WTC11 (cell line): ENCODE measurements around the gene COQ2. TPM values are rescaled to one million over a fixed set of nuclear protein-coding genes. Genes with fewer than 3 reads are reported as not detected.

Experiments used
- ATAC-seq: fragments of 200-7000 bp; cut with Tn5 transposase; 2 replicates; pipeline ENCODE4 v1.10.0; 2021; ENCODE audit warnings: mild to moderate bottlenecking, moderate library complexity
- CTCF ChIA-PET: fragments of 300-600 bp; sonication (Branson Sonifier 250); formaldehyde crosslinking; loops from one replicate; lab custom pipeline; 2021; ENCODE audit warnings: antibody characterized with exemption; lab: Charles Lee
- POLR2A ChIA-PET: fragments of 350-600 bp; sonication (Branson Sonifier 250); formaldehyde crosslinking; loops from one replicate; lab custom pipeline; 2021; ENCODE audit warnings: antibody characterized with exemption; lab: Charles Lee
- DNase-seq: peaks from one replicate; pipeline ENCODE4 v3.0.0; 2021; ENCODE audit warnings: low spot score
- H3K27ac Mint-ChIP-seq: 2 replicates; pipeline ENCODE4 v1.8.0; 2021; ENCODE audit warnings: mixed read lengths
- H3K27me3 Mint-ChIP-seq: 2 replicates; pipeline ENCODE4 v1.8.0; 2021; ENCODE audit warnings: low read depth, mild to moderate bottlenecking, moderate library complexity, mixed read lengths
- H3K36me3 Mint-ChIP-seq: 2 replicates; pipeline ENCODE4 v1.8.0; 2021; ENCODE audit warnings: mixed read lengths
- H3K4me1 Mint-ChIP-seq: 2 replicates; pipeline ENCODE4 v1.8.0; 2022; ENCODE audit warnings: mixed read lengths
- H3K4me3 Mint-ChIP-seq: 2 replicates; pipeline ENCODE4 v1.8.0; 2021; ENCODE audit warnings: mild to moderate bottlenecking, moderate library complexity, mixed read lengths
- H3K9me3 Mint-ChIP-seq: 2 replicates; pipeline ENCODE4 v1.8.0; 2021; ENCODE audit warnings: mixed read lengths
- ATF1 ChIP-seq: sonication (generic); formaldehyde crosslinking; IDR thresholded peaks from 2 replicates; pipeline ENCODE4 v1.8.1; 2023; ENCODE audit warnings: mild to moderate bottlenecking, moderate library complexity, missing genetic modification reagents
- ATF2 ChIP-seq: sonication (generic); formaldehyde crosslinking; IDR thresholded peaks from 2 replicates; pipeline ENCODE4 v1.8.1; 2022; ENCODE audit warnings: low read depth, missing genetic modification reagents, borderline replicate concordance
- CREB1 ChIP-seq: sonication (generic); formaldehyde crosslinking; IDR thresholded peaks from 2 replicates; pipeline ENCODE4 v1.8.0; 2023; ENCODE audit warnings: mild to moderate bottlenecking, missing genetic modification reagents
- CREM ChIP-seq: sonication (generic); formaldehyde crosslinking; IDR thresholded peaks from 2 replicates; pipeline ENCODE4 v1.8.1; 2022; ENCODE audit warnings: mild to moderate bottlenecking, missing genetic modification reagents, moderate library complexity
- E2F1 ChIP-seq: sonication (generic); formaldehyde crosslinking; IDR thresholded peaks from 2 replicates; pipeline ENCODE4 v1.8.0; 2022; ENCODE audit warnings: mild to moderate bottlenecking, missing genetic modification reagents
- GRHL2 ChIP-seq: fragments of 250-450 bp; sonication (Bioruptor Pico); IDR thresholded peaks from 2 replicates; pipeline ENCODE4 v1.8.0; 2022; ENCODE audit warnings: mild to moderate bottlenecking, moderate library complexity; ENCODE audit not compliant: insufficient replicate concordance, severe bottlenecking
- GTF2I ChIP-seq: fragments of 250-450 bp; sonication (Bioruptor Pico); conservative IDR thresholded peaks from 2 replicates; pipeline ENCODE4 v1.4.0; 2021; ENCODE audit warnings: mild to moderate bottlenecking
- MXD4 ChIP-seq: fragments of 250-450 bp; sonication (Bioruptor Pico); IDR thresholded peaks from 2 replicates; pipeline ENCODE4 v1.8.0; 2021; ENCODE audit warnings: mild to moderate bottlenecking, moderate library complexity, borderline replicate concordance
- SP1 ChIP-seq: sonication (generic); formaldehyde crosslinking; conservative IDR thresholded peaks from 2 replicates; pipeline ENCODE4 v1.8.1; 2022; ENCODE audit warnings: missing genetic modification reagents
- TP53 ChIP-seq: sonication (generic); formaldehyde crosslinking; IDR thresholded peaks from 2 replicates; pipeline ENCODE4 v1.8.1; 2023; ENCODE audit warnings: mild to moderate bottlenecking, missing genetic modification reagents
- USF2 ChIP-seq: sonication (generic); formaldehyde crosslinking; IDR thresholded peaks from 2 replicates; pipeline ENCODE4 v1.8.1; 2023; ENCODE audit warnings: mild to moderate bottlenecking, missing genetic modification reagents, moderate library complexity
- ZNF396 ChIP-seq: fragments of 250-450 bp; sonication (Bioruptor Pico); IDR thresholded peaks from 2 replicates; pipeline ENCODE4 v1.8.0; 2021; ENCODE audit warnings: mild to moderate bottlenecking, moderate library complexity, borderline replicate concordance
- ZNF671 ChIP-seq: fragments of 250-450 bp; sonication (Bioruptor Pico); IDR thresholded peaks from 2 replicates; pipeline ENCODE4 v1.8.0; 2021; ENCODE audit warnings: mild to moderate bottlenecking
- total RNA-seq: library from RNA; stranded (reverse); gene quantifications from 3 replicates; pipeline ENCODE4 v1.2.3, GENCODE V29; 2021
- TF ChIP-seq, protein P1 (sequence below): fragments of 250-450 bp; sonication (Bioruptor Pico); IDR thresholded peaks from 2 replicates; pipeline ENCODE4 v1.9.0; 2021; ENCODE audit warnings: mild to moderate bottlenecking
- TF ChIP-seq, protein P2 (sequence below): sonication (generic); formaldehyde crosslinking; IDR thresholded peaks from 2 replicates; pipeline ENCODE4 v1.8.1; 2023; ENCODE audit warnings: mild to moderate bottlenecking, moderate library complexity, missing genetic modification reagents
- TF ChIP-seq, protein P3 (sequence below): sonication (generic); formaldehyde crosslinking; IDR thresholded peaks from 2 replicates; pipeline ENCODE4 v1.8.1; 2023; ENCODE audit warnings: mild to moderate bottlenecking, missing genetic modification reagents, borderline replicate concordance

Gene COQ2
- total RNA-seq, 1 experiment from 2014 or later: 21.6 TPM

- ChIA-PET CTCF (interaction anchor here (1.3 kb wide), 1 partner anchor 42 kb away, joined by 3 read pairs; no protein-coding TSS in a partner anchor), POLR2A (no interaction called here)
- Mint-ChIP-seq H3K4me1 (peaks cover 11% of the 10 kb centered on the region), H3K27me3 (peaks cover 2% of the 10 kb centered on the region; the same call in 1 of the 2 replicates), H3K4me3 (no peak overlapping the region), H3K27ac (no peak overlapping the region), H3K9me3 (peaks cover 7% of the 10 kb centered on the region; the same call in 1 of the 2 replicates), H3K36me3 (no peaks in the 10 kb centered on the region)
- no peak for TF ChIP-seq ATF2
- TF ChIP-seq GTF2I (CRISPR knock-in tag): no peak
- no peak for TF ChIP-seq ATF1
- TF ChIP-seq CREM: no peak
- TF ChIP-seq SP1 (CRISPR knock-in tag): no peak
- ATAC-seq: no peak
- DNase-seq: no peak
Observed at GRCh38 chr4:83240379-83240875, 44.2 kb downstream of the COQ2 start.

DNA sequence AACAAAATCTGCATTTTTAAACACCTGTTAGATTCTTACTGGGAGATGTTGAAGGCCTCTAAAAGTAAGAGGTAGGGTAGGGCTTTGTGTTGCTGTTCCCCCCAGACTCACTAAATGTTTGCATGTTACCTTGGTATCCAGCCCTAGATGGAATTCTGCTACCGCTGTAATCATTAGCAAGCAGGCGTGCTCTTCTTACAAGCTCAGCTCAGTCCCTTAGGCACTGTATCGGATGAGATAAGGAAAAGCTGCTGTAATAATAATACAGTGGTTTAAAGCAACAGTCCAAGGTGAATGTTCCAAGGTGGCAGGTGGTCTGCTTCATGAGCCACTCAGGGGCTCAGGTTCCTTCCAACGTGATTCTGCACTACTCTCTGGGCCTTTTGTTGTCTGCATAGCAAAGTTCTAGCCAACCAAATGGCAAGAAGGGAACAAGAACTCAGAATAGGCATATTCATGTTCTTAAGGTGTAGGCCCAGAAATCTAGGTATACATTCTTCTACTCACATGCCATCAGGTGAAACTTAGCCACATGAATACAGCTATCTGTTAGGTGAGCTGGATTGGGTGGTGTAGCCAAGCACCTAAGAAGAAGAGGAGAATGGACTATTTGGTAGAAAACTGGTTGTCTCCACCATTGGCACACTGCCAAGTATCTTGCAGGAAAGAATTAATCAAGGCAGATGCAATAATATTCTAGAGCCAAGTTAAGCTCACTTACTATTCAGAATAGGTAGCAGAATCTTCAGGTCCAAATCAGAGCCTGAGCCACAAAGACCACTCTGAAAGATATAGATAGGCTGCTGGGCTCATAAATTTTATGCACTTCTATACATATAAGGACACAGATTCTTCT lies 46.0 kb downstream of the COQ2 start:
- H3K9me3 Mint-ChIP-seq: no peaks in the 10 kb centered on the region
- H3K27me3 Mint-ChIP-seq: no peaks in the 10 kb centered on the region
- ATAC-seq: no peak
- ChIA-PET CTCF (interaction anchor here (1.2 to 2.0 kb wide), 3 partner anchors 22 to 128 kb away, joined by 3 to 5 read pairs (median 3); no protein-coding TSS in a partner anchor), POLR2A (no interaction called here)
- H3K36me3 Mint-ChIP-seq: no peaks in the 10 kb centered on the region
- H3K4me1 Mint-ChIP-seq: peaks cover 12% of the 10 kb centered on the region
- H3K27ac Mint-ChIP-seq: no peak overlapping the region
- no peak overlapping the region for H3K4me3 Mint-ChIP-seq
- DNase-seq: no peak
- TF ChIP-seq, protein P1, sequence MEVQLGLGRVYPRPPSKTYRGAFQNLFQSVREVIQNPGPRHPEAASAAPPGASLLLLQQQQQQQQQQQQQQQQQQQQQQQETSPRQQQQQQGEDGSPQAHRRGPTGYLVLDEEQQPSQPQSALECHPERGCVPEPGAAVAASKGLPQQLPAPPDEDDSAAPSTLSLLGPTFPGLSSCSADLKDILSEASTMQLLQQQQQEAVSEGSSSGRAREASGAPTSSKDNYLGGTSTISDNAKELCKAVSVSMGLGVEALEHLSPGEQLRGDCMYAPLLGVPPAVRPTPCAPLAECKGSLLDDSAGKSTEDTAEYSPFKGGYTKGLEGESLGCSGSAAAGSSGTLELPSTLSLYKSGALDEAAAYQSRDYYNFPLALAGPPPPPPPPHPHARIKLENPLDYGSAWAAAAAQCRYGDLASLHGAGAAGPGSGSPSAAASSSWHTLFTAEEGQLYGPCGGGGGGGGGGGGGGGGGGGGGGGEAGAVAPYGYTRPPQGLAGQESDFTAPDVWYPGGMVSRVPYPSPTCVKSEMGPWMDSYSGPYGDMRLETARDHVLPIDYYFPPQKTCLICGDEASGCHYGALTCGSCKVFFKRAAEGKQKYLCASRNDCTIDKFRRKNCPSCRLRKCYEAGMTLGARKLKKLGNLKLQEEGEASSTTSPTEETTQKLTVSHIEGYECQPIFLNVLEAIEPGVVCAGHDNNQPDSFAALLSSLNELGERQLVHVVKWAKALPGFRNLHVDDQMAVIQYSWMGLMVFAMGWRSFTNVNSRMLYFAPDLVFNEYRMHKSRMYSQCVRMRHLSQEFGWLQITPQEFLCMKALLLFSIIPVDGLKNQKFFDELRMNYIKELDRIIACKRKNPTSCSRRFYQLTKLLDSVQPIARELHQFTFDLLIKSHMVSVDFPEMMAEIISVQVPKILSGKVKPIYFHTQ (CRISPR knock-in tag): no peak
- TF ChIP-seq ZNF396 (CRISPR knock-in tag): no peak
- no peak for TF ChIP-seq CREB1
- TF ChIP-seq GRHL2 (CRISPR knock-in tag): no peak
- TF ChIP-seq SP1 (CRISPR knock-in tag): no peak
- TF ChIP-seq, all 79 proteins: peak for 0

- ChIA-PET POLR2A (no interaction called here), CTCF (interaction anchor here (1.2 to 2.0 kb wide), 4 partner anchors 16 to 127 kb away, joined by 3 to 6 read pairs (median 4); no protein-coding TSS in a partner anchor)
- Mint-ChIP-seq H3K4me3 (no peak overlapping the region), H3K4me1 (peaks cover 12% of the 10 kb centered on the region), H3K27me3 (no peaks in the 10 kb centered on the region; the same call in 1 of the 2 replicates), H3K27ac (no peak overlapping the region), H3K36me3 (no peaks in the 10 kb centered on the region), H3K9me3 (no peaks in the 10 kb centered on the region)
- DNase-seq: no peak
- no peak for ATAC-seq
- TF ChIP-seq ZNF671 (CRISPR knock-in tag) (no peak), SP1 (CRISPR knock-in tag) (no peak), E2F1 (no peak), MXD4 (CRISPR knock-in tag) (no peak), TP53 (no peak), ZNF396 (CRISPR knock-in tag) (no peak), USF2 (CRISPR knock-in tag) (no peak)
- TF ChIP-seq, protein P2, sequence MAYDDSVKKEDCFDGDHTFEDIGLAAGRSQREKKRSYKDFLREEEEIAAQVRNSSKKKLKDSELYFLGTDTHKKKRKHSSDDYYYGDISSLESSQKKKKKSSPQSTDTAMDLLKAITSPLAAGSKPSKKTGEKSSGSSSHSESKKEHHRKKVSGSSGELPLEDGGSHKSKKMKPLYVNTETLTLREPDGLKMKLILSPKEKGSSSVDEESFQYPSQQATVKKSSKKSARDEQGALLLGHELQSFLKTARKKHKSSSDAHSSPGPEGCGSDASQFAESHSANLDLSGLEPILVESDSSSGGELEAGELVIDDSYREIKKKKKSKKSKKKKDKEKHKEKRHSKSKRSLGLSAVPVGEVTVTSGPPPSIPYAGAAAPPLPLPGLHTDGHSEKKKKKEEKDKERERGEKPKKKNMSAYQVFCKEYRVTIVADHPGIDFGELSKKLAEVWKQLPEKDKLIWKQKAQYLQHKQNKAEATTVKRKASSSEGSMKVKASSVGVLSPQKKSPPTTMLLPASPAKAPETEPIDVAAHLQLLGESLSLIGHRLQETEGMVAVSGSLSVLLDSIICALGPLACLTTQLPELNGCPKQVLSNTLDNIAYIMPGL (CRISPR knock-in tag): no peak
- TF ChIP-seq, protein P3, sequence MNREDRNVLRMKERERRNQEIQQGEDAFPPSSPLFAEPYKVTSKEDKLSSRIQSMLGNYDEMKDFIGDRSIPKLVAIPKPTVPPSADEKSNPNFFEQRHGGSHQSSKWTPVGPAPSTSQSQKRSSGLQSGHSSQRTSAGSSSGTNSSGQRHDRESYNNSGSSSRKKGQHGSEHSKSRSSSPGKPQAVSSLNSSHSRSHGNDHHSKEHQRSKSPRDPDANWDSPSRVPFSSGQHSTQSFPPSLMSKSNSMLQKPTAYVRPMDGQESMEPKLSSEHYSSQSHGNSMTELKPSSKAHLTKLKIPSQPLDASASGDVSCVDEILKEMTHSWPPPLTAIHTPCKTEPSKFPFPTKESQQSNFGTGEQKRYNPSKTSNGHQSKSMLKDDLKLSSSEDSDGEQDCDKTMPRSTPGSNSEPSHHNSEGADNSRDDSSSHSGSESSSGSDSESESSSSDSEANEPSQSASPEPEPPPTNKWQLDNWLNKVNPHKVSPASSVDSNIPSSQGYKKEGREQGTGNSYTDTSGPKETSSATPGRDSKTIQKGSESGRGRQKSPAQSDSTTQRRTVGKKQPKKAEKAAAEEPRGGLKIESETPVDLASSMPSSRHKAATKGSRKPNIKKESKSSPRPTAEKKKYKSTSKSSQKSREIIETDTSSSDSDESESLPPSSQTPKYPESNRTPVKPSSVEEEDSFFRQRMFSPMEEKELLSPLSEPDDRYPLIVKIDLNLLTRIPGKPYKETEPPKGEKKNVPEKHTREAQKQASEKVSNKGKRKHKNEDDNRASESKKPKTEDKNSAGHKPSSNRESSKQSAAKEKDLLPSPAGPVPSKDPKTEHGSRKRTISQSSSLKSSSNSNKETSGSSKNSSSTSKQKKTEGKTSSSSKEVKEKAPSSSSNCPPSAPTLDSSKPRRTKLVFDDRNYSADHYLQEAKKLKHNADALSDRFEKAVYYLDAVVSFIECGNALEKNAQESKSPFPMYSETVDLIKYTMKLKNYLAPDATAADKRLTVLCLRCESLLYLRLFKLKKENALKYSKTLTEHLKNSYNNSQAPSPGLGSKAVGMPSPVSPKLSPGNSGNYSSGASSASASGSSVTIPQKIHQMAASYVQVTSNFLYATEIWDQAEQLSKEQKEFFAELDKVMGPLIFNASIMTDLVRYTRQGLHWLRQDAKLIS (CRISPR knock-in tag): no peak
Observed at GRCh38 chr4:83237591-83237990, 47.0 kb downstream of the COQ2 start.
